Small intestine (tissue), 7 donors: Measurements from ENCODE around the gene ZFYVE27. TPM values are rescaled to one million over a fixed set of nuclear protein-coding genes. Genes with fewer than 3 reads are reported as not detected.

Experiments used
- DNase-seq, 2 donors: peaks; one replicate each; pipeline versions ENCODE4 v3.0.0 to v3.0.0-alpha.2; 2013
- FAIRE-seq: peaks from 2 replicates; lab custom pipeline; 2012; peaks lifted over from hg19 to GRCh38; lab: Jason Lieb, UNC
- H3K27ac ChIP-seq, 3 donors: one replicate each; pipeline ENCODE4 v1.5.1; 2013; ENCODE audit warnings: low read length in 2 of 3, mild to moderate bottlenecking in 2 of 3, control low read depth in 1 of 3, inconsistent platforms in 1 of 3, low read depth in 1 of 3, moderate library complexity in 1 of 3
- H3K27me3 ChIP-seq, 3 donors: one replicate each; pipeline ENCODE4 v1.6.1; 2013; ENCODE audit warnings: low read length in 3 of 3, inconsistent platforms in 1 of 3; ENCODE audit not compliant: control insufficient read depth in 3 of 3, insufficient read depth in 3 of 3
- H3K36me3 ChIP-seq, 3 donors: one replicate each; pipeline ENCODE4 v1.6.1; 2013; ENCODE audit warnings: low read length in 3 of 3, inconsistent platforms in 1 of 3, low read depth in 1 of 3, mild to moderate bottlenecking in 1 of 3, moderate library complexity in 1 of 3; ENCODE audit not compliant: control insufficient read depth in 3 of 3, insufficient read depth in 2 of 3
- H3K4me1 ChIP-seq, 3 donors: one replicate each; pipeline ENCODE4 v1.6.1; 2013; ENCODE audit warnings: low read length in 2 of 3, inconsistent platforms in 1 of 3, low read depth in 1 of 3, mild to moderate bottlenecking in 1 of 3, moderate library complexity in 1 of 3; ENCODE audit not compliant: control insufficient read depth in 3 of 3, insufficient read depth in 2 of 3
- H3K4me3 ChIP-seq, 3 donors: one replicate each; pipeline ENCODE4 v1.5.1; 2013; ENCODE audit warnings: low read length in 3 of 3, control low read depth in 1 of 3, inconsistent platforms in 1 of 3, low read depth in 1 of 3, mild to moderate bottlenecking in 1 of 3, moderate library complexity in 1 of 3
- H3K9me3 ChIP-seq, 2 donors: one replicate each; pipeline ENCODE4 v1.6.1; 2013; ENCODE audit warnings: low read depth in 1 of 2, low read length in 1 of 2; ENCODE audit not compliant: control insufficient read depth in 2 of 2, insufficient read depth in 1 of 2
- WGBS, 3 donors: extraction: QIAGEN DNeasy Blood & Tissue Kit; methylation state at CpG; one replicate each; pipeline ENCODE4 v1.1.7; 2013; 5-methylcytosine and 5-hydroxymethylcytosine counted together
- polyA plus RNA-seq, 4 donors: library from polyadenylated mRNA; stranded (reverse) in 3 of 4; unstranded in 1 of 4; fragments of 200-250 nt in 3 of 4; fragments of 120-200 nt in 1 of 4; gene quantifications; one replicate each; pipeline versions ENCODE4 v1.2.1 to v1.2.3, GENCODE V29; 2013
- donor health status: healthy with polysubstance abuse.
- donor health status: control.
- donor health status: control.
- donor health status: Bipolar disorder and iron deficiency.
- donor health status: healthy.

Gene ZFYVE27
- polyA plus RNA-seq, 4 donors: 21.6 to 53.9 (median 29.7) TPM

GRCh38 chr10:97733256-97733655 is 3.7 kb upstream of the ZFYVE27 start:
- H3K4me1 ChIP-seq: peaks cover under 1 to 8% (median 6%) of the 10 kb centered on the region in 3 donors
- H3K27ac ChIP-seq: no peak overlapping the region
- no peak overlapping the region for H3K4me3 ChIP-seq
- peaks cover 0 to 5% of the 10 kb centered on the region in 2 donors for H3K9me3 ChIP-seq
- H3K36me3 ChIP-seq: no peaks in the 10 kb centered on the region
- DNase-seq (no peak), FAIRE-seq (no peak)
- WGBS, 3 donors: 79 to 94% (median 89%) methylated on average over 4 to 5 of the region's 5 CpGs
- H3K27me3 ChIP-seq: no peaks in the 10 kb centered on the region

- Histone ChIP-seq H3K36me3 (peaks cover 0 to 7% (median 0%) of the 10 kb centered on the region in 3 donors), H3K9me3 (peaks cover 0 to 5% of the 10 kb centered on the region in 2 donors), H3K4me3 (no peak overlapping the region), H3K27ac (no peak overlapping the region), H3K4me1 (peaks cover 5 to 11% (median 11%) of the 10 kb centered on the region in 3 donors), H3K27me3 (no peaks in the 10 kb centered on the region)
- FAIRE-seq: no peak
- no peak for DNase-seq
- WGBS, 3 donors: 82 to 89% (median 86%) methylated on average over 6 of the region's 6 CpGs
Measured at GRCh38 chr10:97734021-97734420, 2.9 kb upstream of the ZFYVE27 start.

- FAIRE-seq (no peak), DNase-seq (no peak)
- peaks cover 0 to 11% (median 4%) of the 10 kb centered on the region in 3 donors for H3K36me3 ChIP-seq
- H3K27ac ChIP-seq: peak overlapping the region in 1 of 3 donors; percentile 99
- peaks cover 0 to 5% of the 10 kb centered on the region in 2 donors for H3K9me3 ChIP-seq
- H3K4me1 ChIP-seq: peaks cover 5 to 11% (median 11%) of the 10 kb centered on the region in 3 donors
- 67 to 74% (median 71%) methylated on average over 13 of the region's 13 CpGs for WGBS, 3 donors
- H3K4me3 ChIP-seq: peak overlapping the region in 1 of 3 donors; percentile 88
- H3K27me3 ChIP-seq: no peaks in the 10 kb centered on the region
Measured at GRCh38 chr10:97736403-97736901, 476 bp upstream of the ZFYVE27 start.

- no peaks in the 10 kb centered on the region for H3K27me3 ChIP-seq
- peaks cover 0 to 18% (median 5%) of the 10 kb centered on the region in 3 donors for H3K36me3 ChIP-seq
- FAIRE-seq (no peak), DNase-seq (no peak)
- peaks cover 5 to 11% (median 11%) of the 10 kb centered on the region in 3 donors for H3K4me1 ChIP-seq
- WGBS, 3 donors: 32 to 42% (median 42%) methylated on average over 14 of the region's 14 CpGs
- H3K4me3 ChIP-seq: peak overlapping the region; percentile 88 to 99 (median 98)
- H3K9me3 ChIP-seq: peaks cover 0 to 5% of the 10 kb centered on the region in 2 donors
- H3K27ac ChIP-seq: peak overlapping the region in 1 of 3 donors; percentile 99
Measured at GRCh38 chr10:97737770-97738265, 890 bp downstream of the ZFYVE27 start.

GRCh38 chr10:97738616-97739015 is 1.7 kb downstream of the ZFYVE27 start:
- H3K9me3 ChIP-seq: peaks cover 0 to 5% of the 10 kb centered on the region in 2 donors
- WGBS, 3 donors: 89 to 100% (median 95%) methylated on average over 4 of the region's 4 CpGs
- H3K4me1 ChIP-seq: peaks cover 5 to 11% (median 11%) of the 10 kb centered on the region in 3 donors
- peaks cover 0 to 26% (median 6%) of the 10 kb centered on the region in 3 donors for H3K36me3 ChIP-seq
- DNase-seq (no peak), FAIRE-seq (no peak)
- H3K27me3 ChIP-seq: no peaks in the 10 kb centered on the region
- H3K4me3 ChIP-seq: peak overlapping the region in 1 of 3 donors; percentile 88
- no peak overlapping the region for H3K27ac ChIP-seq

GRCh38 chr10:97740613-97741012 is 3.7 kb downstream of the ZFYVE27 start:
- no peaks in the 10 kb centered on the region for H3K27me3 ChIP-seq
- H3K4me3 ChIP-seq: no peak overlapping the region
- 89 to 94% (median 93%) methylated on average over 2 of the region's 2 CpGs for WGBS, 3 donors
- no peak for FAIRE-seq
- peaks cover 5 to 11% (median 11%) of the 10 kb centered on the region in 3 donors for H3K4me1 ChIP-seq
- H3K9me3 ChIP-seq: peaks cover 0 to 5% of the 10 kb centered on the region in 2 donors
- H3K27ac ChIP-seq: no peak overlapping the region
- peaks cover 5 to 41% (median 12%) of the 10 kb centered on the region in 3 donors for H3K36me3 ChIP-seq
- DNase-seq: no peak

- WGBS, 3 donors: 73 to 78% (median 78%) methylated on average over 10 of the region's 10 CpGs
- Histone ChIP-seq H3K4me1 (peaks cover 2 to 4% (median 3%) of the 10 kb centered on the region in 3 donors), H3K27me3 (no peaks in the 10 kb centered on the region), H3K4me3 (no peak overlapping the region), H3K27ac (no peak overlapping the region), H3K36me3 (peaks cover 7 to 54% (median 22%) of the 10 kb centered on the region in 3 donors), H3K9me3 (no peaks in the 10 kb centered on the region)
- DNase-seq: no peak
- no peak for FAIRE-seq
Measured at GRCh38 chr10:97743169-97743943, 6.4 kb downstream of the ZFYVE27 start.

- peaks cover 13 to 53% (median 25%) of the 10 kb centered on the region in 3 donors for H3K36me3 ChIP-seq
- no peaks in the 10 kb centered on the region for H3K4me1 ChIP-seq
Measured at GRCh38 chr10:97744405-97745035, 7.6 kb downstream of the ZFYVE27 start.

More at GRCh38 chr10:97744405-97745035, 7.6 kb downstream of the ZFYVE27 start:
- Histone ChIP-seq H3K4me3 (no peak overlapping the region), H3K27me3 (no peaks in the 10 kb centered on the region), H3K9me3 (no peaks in the 10 kb centered on the region), H3K27ac (no peak overlapping the region)
- FAIRE-seq: no peak
- no peak for DNase-seq
- WGBS, 3 donors: 91 to 94% (median 93%) methylated on average over 15 of the region's 15 CpGs
